Hematopoietic multipotent progenitor cell treated with erythropoietin and hydrocortisone succinate and interleukin-3 and kit ligand, for 8 days (in vitro differentiated cells): ENCODE data around the gene UNK.
"Not testable (repeated sequence)": the region's sequence is repeated elsewhere in the genome, so short reads cannot be mapped to it uniquely, and the experiment has no call there.

Source experiments
- DNase-seq: peaks from one replicate; pipeline ENCODE4 v3.0.0-alpha.2; 2015

The UNK gene

DNA sequence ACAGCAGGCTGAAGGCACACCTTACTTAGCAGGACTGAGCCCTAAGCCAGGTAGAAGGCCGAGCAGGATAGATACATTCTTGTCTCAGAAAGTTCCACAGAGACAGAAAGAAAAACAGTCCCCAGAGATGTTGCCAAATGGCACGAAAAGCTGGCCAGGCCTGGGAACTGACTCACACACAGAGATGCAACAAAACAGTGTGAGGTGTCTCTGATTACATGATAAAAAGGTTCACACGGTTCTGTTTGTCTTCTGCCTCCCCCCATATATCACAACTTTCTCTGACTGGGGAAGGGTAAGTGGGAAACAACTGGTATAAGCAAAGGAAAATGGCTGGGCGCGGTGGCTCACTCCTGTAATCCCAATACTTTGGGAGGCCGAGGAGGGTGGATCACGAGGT is 68.8 kb downstream of the UNK start:
- DNase-seq, result no peak

DNA sequence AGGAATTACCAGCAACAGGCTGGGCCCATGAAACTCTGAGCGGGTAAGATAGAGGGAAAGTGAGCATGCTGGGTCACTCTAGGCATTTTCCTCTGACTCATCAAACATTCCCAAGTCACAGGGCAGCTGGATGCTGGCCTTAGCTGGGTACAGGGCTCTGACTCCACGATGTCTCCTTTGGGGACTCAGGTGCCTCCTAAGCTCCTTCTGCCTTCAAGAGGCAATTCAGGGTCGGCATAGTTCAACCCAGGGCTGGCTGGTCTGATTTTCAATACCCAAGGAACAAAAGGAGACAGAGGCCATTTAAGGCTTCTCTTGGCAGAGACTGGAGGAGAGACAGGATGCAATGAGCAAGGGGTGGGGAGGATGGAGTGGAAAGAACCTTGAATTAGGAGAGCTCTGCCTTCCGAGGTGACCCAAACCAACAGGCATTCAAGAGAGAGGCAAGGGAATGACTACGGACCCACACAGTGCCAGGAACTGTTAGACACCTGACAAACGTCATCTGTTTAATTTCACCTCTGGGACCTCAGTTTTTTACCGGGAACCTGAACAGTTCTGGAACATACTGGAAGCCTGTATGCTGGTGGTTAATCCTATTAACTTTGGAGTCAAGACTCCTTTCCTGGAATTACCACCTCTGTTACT is 69.6 kb downstream of the UNK start:
- DNase-seq, result no peak

DNA sequence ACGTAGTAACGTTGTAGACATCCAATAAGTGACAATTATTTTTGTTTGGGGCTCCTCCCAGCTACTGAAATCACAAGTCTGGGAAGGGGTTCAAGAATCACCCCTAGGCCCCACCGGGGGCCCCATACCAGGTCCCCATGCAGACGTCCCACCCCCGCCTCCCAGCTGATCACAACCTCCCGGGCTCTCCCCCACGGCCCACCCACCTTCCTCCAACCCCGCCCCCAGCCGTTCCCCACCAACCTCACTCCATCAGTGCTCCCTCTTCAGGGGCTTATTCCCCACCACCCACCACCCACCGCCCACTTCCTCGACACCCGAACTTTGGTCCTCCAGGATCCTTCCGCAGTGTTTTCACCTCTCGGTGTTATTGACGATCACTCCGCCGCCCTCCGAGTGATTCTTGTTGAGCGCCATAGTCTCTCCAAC is 70.3 kb downstream of the UNK start:
- no peak for DNase-seq

DNA sequence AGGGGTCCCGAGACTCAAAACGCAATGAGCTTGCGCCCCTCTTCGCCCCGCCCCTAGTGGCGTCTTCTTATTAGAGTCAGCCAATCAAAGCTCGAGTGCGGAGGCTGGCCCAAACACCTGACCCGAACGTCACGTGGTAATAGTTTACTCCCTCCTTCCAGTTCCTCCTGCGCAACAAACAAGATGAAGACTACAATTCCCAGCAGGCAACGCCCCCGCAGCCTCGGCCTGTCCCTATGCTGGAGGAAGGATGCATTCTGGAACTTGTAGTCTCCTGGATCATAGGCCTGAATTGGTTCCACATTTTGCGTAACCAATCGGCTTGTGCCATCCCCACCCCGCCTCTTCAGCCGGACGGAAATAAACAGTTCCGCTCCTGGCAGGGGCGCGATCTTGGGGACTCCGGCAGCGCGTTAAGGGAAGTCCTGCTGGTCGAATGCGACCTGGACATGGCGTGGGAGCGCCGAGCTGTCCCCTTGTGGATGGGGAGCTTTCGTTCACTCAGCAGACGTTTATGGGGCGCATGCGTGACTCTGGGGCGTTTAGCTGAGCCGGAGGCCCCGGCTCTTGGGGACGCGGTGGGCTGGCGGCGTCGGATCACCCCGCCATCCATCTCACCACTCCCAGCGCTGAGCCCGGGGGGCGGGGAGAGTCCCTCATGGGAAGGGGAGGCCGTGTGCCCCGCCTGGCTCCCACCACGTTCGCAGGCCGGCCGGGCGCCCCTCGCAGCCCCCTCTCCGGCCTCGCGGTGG is 70.9 kb downstream of the UNK start, which contains the start of gene WBP2:
Gene WBP2, minus strand, starts transcription at position 26 of the 752 bp plus-strand sequence. CDS start 38 bp downstream, outside the sequence.
- DNase-seq, result peak; percentile 100

DNA sequence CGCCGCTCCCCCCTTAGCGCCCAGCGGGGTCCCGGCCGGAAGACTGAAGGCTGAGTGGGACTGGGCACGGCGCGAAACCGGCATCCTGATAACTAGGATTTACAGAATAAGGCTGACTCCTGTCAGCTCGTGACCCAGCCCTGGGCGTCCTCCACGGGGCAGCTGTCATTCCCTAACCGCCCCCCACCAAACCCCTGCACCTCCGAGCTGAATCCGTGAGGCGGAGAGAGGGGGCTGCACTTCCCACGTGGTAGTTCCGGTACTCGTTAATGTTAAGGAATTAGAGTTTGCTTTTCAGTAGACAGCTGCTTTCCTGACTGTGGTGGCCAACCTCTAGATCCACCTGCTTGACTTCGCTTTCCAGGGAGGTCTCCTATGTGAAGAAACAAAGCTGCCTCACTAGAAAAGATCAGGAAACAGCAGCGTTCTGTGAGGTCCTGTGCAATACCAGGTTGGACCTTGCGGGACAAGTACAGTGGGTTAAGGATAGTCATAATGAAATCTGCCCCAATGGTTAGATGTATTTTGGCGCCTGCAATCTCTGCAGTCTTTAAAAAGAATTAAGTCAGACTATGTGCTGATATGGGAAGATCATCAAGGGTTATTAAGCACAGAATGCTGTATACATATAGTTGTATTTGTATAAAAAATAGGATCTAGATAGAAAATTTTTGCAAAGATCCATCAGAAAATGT is 71.6 kb downstream of the UNK start:
- peak; percentile 38 for DNase-seq

DNA sequence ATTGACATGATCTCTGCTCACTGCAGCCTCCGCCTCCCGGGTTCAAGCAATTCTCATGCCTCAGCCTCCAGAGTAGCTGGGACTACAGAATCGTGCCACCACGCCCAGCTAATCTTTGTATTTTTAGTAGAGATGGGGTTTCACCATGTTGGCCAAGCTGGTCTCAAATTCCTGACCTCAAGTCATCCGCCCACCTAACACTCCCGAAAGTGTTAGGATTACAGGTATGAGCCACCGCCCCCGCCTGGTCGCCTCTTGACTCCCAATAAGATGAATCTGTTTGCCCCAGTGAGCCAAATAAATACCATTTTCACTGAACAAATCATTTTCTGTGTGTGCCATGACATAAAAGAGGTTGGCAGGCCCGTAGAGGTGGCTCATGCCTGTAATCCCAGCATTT is 74.8 kb downstream of the UNK start:
- DNase-seq, result not testable (repeated sequence)

DNA sequence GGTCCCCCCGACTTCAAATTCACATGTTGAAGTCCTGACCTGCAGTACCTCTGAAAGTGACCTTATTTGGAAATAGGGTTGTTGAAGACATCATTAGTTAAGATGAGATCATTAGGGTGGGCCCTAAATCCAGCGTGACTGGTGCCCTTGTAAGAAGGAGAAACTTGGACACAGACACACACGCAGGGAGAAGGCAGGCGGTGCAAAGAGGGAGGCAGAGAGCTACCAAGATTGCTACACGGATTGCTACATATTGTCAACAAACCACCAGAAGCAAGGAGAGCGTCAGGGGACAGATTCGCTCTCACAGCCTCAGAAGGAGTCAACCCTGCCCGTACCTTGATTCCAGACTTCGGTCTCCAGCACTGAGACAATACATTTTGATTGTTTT is 77.3 kb downstream of the UNK start:
- DNase-seq, result no peak

DNA sequence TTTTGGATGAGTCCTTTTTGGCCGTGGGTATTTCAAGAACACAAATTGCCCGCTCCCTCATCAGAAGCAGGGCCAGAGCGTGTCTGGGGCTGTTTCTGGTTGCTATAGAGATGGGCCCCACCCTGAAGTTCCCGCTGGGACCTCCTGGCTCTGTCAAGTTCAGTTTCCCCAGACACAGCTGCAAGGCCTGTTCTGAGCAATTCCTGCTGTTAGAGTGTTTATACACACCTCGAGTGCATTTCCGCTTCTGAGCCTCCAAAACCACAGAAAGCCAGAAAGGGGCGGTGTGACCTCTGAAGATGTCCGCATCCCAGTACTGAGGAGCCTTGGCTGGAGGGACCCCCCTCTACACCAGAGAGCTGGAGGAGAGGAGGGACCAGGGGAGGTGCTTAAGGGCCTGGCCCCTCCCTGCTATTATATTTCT is 79.9 kb downstream of the UNK start:
- DNase-seq, result peak; percentile 53

DNA sequence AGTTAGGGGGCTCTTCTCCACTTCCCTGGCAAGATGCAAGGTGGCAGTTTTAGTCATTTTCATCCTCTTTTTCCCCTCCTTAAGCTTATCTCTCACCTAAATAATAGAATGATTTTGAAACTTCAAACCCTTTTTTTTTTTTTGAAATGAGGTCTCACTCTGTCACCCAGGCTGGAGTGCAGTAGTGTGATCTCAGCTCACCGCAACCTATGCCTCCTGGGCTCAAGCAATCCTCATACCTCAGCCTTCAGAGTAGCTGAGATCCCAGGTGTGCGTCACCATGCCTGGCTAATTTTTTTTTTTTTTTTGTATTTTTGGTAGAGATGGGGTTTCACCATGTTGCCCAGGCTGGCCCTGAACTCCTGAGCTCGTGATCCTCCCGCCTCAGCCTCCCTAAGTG is 80.3 kb downstream of the UNK start:
- not testable (repeated sequence) for DNase-seq

DNA sequence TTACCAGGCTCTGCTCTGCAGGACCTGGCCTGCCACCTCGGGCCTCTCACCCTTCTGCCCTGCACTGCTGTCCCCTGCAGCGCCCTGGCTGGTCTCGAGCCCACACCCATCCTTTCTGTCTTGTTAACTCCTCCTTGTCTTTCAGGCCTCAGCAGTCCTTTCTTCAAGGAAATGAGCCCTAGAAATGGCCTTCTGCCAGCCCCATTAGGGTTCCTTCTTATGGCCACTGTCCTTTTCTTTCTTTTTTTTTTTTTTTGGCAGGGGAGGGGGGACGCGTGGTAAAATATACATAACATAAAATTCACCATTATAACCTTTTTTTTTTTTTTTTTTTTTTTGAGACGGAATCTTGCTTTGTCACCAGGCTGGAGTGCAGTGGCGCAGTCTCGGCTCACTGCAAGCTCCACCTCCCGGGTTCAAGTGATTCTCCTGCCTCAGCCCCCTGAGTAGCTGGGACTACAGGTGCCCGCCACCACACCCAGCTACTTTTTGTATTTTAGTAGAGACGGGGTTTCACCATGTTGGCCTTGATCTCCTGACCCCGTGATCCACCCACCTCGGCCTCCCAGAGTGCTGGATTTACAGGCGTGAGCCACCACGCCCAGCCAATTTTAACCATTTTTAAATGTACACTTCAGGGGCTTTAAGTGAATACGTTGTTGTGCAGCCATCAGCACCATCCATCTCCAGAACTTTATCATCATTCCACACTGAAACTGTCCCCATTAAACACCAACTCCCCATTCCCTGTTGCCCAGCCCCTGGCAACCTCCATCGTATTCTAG is 81.0 kb downstream of the UNK start:
- not testable (repeated sequence) for DNase-seq

DNA sequence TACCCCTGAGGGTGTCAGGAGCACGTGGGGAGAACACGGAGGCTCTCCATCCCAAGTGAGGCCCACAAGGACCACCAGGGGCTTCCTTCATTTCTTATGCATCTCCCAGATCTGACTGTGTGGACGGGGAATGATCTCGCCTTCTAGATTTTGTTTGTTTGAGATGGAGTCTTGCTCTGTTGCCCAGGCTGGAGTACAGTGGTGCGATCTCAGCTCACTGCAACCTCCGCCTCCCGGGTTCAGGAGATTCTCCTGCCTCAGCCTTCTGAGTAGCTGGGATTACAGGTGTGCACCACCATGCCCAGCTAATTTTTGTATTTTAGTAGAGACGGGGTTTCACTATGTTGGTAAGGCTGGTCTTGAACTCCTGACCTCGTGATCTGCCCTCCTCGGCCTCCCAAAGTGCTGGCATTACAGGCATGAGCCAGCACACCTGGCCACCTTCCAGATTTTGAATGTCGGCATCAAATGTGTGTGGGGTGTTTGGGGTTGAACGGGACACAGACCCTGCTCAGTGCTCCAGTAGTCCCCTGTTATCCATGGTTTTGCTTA is 84.2 kb downstream of the UNK start:
- not testable (repeated sequence) for DNase-seq

DNA sequence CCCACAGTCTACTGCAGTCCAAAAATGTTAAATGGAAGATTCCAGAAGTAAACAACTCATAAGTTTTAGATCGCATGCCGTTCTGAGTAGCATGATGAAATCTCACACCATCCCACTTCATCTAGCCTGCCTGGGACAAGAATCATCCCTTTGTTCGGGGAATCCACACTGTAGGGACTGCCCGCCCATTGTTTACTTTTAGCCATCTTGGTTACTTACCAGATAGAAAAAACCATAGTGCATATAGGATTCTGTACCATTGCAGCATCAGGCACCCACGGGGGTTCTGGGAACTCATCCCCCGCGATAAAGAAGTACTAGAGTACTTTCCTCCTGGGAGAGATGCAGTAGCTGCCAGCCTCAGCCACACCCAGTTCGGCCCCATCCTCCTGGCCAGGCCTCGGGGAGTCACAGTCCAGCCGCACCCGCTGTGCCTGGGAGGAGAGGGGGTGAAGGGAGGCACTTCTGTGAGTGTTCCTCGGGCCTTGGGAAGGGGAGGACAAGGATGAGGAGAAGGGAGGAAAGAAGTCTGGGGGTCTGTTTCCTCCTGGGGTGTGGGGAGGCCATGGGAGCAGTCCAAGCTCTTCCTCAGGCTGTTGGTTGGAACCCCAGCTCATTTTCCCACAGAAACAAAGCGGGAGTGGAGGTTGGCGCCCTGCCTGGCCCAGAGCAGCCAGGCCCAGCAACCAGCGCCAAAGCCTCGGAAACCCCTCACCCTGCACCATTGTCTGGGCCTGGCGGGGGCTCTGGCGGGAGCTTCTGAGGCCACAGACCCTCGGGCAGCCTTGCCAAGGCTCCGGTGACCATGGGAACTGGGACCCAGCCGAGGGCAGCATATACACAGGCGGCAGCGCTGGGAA is 84.9 kb downstream of the UNK start:
- no peak for DNase-seq

DNA sequence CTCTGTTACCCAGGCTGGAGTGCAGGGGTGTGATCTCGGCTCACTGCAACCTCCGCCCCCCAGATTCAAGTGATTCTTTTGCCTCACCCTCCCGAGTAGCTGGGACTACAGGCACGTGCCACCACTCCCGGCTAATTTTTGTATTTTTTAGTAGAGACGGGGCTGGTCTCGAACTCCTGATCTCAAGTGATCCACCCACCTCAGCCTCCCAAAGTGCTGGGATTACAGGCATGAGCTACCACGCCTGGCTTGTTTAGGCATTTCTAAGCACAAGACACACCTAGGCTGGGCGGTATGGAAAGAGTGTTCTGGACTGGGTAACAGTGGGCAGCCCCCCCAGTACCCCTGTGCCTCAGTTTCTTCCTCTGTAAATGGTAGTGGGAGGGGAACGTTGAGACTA is 85.6 kb downstream of the UNK start:
- DNase-seq, result not testable (repeated sequence)

DNA sequence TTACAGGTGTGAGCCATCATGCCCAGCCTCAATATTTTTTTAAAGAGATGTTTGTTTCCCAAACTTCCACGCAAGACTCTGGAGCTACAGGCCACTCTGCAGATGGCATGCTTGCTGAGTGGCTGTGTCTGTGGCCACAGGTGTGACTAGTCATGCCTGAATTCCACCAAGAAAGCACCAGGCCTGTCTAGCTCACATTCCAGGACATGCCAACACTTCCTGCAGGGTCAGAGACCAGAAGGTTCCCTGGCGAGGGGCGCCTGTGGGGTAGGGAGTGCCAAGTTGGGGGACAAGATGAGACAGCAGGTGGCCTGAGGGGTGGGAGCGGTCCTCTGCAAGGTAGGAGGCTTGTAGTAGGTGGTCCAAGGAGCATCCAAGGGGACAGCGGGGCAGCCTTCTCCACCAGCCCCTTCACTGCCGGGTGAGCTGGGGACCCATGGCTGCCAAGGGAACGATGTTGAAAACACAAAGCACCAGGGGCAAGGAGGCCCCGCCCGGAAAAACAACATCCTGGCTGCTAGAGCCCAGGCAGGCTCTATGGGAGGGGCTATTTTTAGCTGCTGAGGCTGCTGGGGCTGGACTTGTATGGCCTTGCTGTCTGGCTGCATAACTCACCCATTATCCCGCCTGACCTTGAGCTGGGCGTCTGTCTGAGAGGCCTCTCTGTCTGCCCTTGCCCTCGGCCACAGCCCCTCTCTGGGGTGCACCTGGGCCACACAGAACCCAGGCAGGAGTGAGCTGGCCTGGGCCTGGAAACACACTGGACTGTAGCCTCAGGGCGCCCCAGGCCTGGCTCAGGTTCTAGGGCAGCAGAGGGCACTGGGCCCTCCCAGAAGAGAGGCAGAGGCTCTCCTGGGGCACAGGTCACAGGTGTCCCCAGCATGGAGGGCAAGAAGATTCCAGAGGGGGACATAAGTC is 88.1 kb downstream of the UNK start:
- DNase-seq, result peak; percentile 66

DNA sequence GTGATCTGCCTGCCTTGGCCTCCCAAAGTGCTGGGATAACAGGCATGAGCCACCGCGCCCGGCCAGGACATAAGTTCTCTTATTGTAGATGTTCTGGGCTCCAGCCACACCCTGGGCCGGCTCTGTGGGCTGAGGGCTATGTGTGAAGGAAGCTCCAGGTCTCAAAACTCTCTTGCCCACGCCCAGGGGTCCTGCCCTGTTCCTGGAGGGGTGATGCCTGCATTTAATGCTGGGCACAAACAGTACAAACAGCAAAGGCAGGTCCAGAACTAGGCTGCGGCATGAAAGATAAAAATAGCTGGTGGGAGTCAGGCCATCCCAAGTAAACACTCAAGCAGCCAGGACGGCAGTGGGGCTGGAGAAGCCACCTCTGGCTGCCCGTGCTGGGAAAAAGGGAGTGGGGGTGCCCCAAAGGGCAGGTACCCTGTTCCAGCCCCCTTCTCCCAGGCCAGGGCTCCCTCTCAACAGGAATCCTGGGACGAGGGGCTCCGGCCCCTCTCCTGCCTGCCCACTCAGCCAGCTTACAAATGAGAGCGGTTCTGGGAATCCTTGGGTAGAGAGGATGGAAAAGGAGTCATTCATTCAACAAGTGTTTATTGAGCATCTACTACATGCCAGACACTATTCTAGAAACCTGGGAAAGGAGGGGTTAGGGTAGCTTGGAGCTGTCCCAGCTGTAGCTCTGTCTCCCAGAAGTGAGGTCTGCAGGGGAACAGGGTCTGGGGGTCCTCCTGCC is 89.1 kb downstream of the UNK start:
- no peak for DNase-seq

DNA sequence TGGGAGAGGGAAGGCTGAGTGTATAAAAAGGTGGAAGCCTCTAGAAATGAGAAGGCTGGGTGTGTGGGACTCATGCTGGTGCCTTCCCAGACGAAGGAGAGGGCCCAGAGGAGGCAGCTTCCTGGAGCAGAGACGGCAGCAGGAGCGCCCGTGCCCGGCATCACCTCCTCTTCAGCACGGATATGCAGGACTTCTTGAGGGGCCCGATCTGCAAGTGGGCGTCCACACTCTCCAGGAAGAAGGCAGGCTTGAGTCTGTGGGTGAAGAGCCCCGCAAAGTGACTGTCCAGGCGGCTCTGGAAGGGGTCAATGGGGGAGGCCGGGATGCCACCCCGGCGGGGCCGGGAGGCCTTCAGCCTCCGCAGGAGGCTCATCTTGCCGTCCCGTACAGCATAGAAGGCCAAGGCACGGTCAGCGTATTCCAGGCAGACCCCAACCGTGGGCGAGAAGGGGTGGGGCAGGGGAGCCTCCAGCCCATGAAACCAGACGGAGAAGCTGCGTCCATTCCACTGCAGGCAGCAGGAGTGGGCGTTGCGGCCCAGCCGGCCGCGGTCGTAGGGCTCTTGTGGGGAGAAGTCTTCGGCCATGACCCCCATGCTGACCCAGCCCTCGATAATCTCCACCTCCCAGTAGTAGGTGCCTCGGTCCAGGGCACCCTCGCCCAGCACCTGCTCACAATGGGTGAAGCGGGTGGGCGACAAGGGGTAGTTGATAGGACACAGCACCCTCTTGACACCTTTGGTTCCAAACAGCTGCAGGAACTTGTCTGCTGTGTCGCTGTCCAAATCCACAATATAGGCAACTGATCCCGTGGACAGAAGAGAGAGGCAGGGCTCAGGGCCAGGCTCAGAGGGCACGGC is 89.9 kb downstream of the UNK start:
- no peak for DNase-seq
